GM21447 (cell line): Measurements from ENCODE around the gene ANKRD17.
"Not testable (repeated sequence)": the region's sequence is repeated elsewhere in the genome, so short reads cannot be mapped to it uniquely, and the experiment has no call there.

Experiments
- ATAC-seq: cut with Tn5 transposase; IDR thresholded peaks from one replicate; pipeline ENCODE4 v1.9.1; 2021; ENCODE audit not compliant: unreplicated experiment

ANKRD17 gene

DNA sequence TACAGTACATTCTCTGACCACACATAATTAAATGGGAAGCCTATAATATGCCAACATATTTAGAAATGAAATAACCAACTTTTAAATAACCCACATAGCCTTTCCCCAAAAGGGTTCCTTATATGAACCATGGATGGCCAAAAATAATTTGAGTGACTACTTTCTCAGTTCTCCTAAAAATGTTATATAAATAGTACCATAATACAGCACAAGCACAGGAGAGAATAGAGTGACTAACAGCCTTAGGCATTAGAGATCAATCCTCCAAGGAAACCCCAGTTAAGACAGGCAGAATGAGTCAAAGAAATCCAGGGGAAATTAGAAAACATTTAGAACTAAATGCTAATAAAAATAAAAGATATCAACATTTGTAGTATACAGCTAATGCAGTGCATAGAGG lies 50.2 kb downstream of the ANKRD17 start:
- ATAC-seq = no peak

DNA sequence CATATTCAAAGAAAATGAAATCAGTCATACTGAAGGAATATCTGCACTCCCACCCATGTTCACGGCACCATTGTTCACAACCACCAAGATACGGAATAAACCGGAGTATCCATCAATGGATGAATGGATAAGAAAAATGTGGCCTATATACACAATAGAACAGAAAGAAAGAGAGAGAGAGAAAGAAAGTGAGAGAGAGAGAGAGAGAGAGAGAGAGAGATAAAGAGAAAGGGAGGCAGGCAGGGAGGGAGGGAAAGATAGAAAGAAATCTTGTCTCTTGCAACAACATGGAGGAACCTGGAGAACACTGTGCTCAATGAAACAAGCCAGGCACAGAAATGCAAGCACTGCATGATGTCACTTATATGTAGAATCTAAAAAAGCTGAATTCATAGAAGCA lies 52.4 kb downstream of the ANKRD17 start:
- no peak for ATAC-seq

DNA sequence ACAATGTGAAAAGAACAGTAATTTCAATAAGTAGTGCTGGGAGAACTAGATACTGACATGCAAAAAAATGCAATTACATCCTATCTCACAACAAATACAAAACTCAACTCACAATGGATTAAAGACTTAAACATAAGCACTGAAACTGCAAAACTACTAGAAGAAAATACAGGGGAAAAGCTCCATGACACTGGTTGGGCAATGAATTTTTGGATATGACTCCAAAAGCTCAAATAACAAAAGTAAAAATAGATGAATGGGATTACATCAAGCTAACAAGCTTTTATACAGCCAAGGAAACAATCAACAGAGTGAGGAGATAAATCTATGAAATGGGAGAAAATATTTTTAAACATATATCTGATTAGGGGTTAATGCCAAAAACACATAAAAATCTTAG lies 53.1 kb downstream of the ANKRD17 start:
- ATAC-seq = no peak

DNA sequence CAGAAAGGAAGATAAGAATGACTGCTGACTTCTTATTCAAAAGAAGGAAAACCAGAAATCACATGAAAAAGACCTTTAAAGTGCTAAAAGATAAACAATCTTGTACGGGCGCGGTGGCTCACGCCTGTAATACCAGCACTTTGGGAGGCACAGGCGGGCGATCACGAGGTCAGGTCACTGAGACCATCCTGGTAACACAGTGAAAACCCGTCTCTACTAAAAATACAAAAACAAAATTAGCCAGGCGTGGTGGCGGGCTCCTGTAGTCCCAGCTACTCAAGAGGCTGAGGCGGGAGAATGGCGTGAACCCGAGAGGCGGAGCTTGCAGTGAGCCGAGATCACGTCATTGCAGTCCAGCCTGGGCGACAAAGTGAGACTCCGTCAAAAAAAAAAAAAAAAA lies 54.6 kb downstream of the ANKRD17 start:
- ATAC-seq = not testable (repeated sequence)

DNA sequence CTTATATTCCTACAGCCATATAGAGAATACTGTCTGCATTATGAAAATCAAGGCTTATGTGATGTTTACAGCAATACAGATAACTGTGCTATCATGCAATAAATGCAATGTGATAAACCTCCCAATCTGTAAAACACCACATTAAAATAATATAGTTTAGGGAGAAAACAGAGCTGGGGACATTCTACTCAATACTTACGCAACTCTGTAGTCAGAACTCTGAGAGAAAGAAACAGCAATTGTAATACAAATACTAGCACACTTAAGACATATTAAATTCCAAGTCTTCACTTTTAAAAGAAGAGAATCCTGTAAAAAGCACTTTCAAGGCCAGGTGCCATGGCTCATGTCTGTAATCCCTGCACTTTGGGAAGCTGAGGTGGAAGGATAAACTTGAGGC lies 61.4 kb downstream of the ANKRD17 start:
- no peak for ATAC-seq

DNA sequence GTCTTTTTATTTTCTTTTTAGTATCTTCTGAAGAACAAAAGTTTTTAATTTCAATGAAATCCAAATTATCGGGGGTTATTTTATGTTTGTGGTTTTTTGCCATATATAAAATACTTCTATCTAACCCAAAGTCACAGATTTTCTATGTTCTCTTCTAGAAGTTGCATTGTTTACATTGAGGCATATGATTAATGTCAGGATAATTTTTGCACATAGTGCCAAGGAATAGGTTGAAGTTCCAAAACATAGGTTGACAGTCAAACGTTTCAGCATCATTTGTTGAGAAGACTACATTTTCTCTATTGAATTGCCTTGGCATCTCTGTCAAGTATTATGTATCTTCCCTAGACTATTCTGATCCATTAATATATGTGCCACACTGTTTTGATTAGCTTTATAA lies 64.5 kb downstream of the ANKRD17 start:
- ATAC-seq = no peak

DNA sequence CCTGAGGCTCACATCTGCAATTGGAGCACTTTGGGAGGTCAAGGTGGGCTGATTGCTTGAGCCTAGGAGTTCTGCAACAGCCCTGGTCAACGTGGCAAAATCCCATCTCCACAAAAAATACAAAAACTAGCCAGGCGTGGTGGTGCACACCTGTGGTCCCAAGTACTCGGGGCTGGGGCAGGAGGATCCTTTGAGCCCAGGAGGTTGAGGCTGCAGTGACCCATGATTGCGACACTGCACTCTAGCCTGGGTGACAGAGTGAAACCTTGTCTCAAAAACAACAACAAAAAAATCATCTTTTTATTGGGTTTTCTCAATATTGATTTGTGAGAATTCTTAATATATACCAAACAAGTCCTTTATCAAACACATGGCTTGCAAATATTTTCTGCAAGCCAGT lies 64.9 kb downstream of the ANKRD17 start:
- ATAC-seq = no peak

DNA sequence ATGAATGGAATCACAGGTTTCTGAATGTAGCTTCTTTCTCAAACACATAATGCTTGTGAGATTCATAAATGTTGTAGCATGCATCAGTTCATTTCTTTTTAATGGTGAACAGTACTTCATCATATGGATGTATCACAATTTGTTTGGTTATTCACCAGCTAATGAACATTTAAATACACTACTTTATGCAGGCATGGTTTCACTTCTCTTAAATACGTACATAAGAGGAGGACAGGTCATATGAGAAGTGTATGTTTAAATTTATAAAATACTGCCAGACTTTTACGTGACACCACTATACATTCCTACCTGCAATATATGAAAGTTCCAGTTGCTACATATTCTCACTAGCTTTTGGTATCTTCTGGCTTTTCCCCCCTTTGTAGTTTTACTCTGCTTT lies 65.4 kb downstream of the ANKRD17 start:
- peak; percentile 76 for ATAC-seq

DNA sequence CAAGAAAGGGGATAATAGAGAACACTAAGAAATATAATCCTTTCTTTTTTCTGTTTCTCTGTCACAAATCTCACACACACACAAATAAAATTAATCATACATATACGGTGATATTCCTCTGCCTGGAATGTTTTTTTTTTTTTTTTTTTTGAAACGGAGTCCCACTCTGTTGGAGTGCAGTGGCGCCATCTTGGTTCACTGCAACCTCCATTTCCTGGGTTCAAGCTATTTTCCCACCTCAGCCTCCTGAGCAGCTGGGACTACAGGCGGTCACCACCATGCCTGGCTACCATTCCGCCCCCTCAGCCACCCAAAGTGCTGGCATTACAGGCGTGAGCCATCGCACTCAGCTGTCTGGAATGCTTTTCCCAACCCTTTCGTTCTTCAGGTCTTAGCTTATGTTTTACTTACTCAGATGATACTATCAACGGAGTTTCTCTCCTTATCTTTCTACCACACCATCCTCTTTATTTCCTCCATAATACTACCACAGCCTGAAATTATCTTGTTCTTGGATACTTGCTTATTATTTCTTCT lies 69.3 kb downstream of the ANKRD17 start:
- no peak for ATAC-seq

DNA sequence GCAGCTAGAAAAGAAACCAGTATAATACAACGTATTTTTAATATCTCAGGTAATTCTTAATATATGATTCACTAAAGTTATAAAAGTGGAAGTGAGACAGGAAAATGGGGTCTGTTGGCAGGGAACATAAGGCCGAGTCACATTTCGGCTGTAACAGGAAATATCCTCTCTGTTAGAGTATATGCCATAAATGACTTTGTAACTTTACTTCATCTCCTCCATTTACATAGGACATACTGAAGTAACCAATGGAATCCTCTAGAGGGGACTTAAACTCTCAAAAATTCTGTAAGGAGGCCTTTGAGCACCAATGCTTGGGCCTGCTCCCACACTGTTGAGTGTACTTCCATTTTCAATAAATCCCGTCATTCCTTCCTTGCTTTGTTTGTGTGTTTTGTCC lies 71.3 kb downstream of the ANKRD17 start:
- ATAC-seq = peak; percentile 65

DNA sequence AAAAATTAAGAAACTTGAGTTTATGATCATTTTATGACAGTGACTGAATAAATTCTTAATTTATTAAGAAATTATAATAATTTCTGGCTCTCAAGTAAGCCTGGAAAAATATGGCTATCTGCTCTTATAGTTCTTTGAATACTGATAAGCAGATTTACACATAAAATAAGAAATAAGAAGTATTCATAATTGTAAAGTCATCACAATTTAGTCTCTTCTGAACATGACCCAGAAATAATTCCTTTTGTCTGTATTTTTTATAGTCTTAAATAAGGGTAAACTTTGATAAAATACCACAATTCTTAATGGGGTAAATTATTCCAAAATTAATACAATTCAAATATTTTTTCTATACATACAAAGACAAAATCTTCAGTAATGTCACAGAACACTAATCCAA lies 72.7 kb downstream of the ANKRD17 start:
- ATAC-seq = no peak

DNA sequence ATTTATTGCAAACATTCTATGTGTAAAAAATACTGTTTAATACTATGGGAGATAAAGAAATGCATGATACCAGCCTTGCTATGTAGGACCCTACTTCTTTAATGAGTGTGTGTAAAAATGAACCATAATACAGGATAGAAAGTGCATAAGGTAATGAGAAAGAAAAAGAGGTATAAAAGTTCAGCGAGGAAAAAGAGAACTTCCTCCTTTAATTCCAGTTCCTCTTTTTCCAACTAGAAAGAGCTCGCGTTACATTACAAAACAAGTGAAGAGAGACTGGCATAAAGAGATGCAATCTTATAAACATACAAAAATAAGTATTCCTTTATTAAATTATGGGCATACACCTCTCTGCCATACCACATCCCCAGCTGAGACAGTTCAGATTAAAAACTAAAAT lies 77.4 kb downstream of the ANKRD17 start:
- no peak for ATAC-seq

DNA sequence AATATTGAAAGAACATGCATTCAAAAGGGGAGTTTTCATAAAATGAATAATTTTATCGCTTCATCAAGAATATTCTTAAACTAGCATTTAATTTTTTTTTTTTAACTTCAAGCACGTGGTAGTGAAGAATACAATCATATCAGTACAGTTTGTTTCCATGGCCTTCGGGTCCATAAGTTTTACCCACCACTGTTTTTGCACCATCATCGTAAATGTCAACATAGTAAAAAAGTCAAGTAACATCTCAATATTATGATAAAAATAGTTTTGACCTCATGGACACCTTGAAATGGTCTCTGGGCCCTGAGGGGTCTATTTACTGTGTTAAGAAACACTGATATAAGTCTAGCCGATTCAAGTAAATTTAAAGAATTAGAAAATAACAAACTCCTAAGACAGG lies 80.2 kb downstream of the ANKRD17 start:
- no peak for ATAC-seq

DNA sequence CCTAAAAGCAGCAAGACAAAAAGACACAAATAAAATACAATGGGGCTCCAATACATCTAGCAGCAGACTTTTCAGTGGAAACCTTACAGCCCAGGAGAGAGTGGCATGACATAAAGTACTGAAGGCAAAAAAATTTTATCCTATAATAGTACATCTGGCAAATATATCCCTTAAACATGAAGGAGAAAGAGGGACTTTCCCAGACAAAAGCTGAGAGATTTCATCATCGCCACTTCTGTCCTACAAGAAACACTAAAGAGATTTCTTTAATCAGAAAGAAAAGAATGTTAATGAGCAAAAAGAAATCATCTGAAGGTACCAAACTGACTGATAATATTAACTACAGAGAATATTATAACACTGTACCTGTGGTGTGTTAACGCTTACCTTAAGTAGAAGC lies 86.4 kb downstream of the ANKRD17 start:
- ATAC-seq = no peak

DNA sequence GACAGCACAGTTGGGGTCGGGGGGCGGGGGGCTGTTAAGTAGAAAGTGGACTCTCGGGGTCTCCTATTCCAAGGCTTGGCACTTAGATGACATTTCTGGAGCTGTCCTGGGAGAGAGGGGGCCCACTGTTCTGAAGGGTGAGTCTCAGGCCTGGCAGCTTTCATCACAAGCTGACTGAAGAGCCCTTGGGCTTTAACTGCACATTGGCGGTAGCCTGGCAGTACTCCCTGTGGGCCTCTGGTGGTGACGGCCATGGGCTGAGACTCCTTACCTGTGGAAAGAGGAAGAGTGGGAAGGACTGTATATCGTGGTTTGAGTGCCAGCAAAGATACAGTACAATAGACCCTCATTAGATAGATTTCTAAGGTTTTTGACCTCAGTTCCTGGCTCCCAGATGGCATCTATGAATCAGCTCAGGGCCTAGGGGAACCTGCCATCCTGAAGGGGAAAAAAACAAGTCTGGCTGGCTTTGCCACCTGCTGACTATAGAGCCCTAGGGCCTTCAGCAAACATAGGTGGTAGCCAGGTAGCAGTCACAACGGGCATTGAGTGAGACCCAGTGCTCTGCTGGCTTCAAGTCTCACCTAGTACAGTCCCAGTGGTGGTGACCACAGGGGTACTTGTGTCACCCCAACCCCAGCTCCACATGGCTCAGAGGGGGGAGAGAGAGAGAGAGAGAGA lies 87.9 kb downstream of the ANKRD17 start:
- no peak for ATAC-seq

DNA sequence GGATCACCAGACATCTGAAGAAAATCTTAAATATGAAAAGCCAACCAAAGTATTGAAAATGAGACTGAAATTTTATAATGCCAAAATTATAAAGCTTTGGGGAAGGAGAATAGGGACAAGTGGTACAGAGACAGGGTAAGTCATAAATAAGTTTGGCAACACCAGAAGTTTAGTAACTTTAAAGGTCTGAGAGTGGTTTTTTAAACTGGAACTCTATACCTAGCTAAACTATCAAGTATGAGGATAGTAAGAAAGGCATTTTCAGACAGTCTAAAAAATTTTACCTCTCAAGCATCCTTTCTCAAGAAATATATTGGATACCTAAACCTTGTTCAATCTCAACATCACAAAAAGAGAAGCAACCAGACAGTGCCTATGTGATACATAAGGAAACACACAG lies 92.4 kb downstream of the ANKRD17 start:
- ATAC-seq = no peak

DNA sequence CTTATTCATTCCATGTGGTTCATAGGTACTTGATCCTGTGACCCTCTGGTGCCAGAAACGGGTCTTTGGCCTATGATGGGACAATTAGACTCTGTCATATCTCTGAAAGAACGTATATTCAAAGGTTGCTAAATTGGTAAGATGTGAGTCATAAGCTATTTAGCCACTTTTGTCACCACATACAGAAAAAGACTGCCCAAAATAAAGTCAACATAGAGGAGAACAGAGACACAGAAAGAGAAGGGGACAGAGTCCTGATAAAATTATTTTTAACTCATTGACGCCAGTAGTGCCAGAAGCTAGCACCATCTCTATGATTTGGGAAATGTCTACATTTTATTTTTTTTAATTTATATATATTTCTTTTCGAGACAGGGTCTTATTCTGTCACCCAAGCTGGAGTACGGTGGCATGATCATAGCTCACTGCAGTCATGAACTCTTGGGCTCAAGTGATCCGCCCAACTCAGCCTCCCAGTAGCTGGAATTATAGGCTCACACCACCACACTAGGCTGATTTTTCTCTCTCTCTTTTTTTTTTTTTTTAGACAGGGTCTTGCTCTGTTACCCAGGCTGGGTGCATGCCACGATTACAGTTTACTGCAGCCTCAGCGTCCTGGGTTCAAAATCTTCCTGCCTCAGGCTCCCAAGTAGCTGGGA lies 96.9 kb downstream of the ANKRD17 start:
- ATAC-seq = no peak

DNA sequence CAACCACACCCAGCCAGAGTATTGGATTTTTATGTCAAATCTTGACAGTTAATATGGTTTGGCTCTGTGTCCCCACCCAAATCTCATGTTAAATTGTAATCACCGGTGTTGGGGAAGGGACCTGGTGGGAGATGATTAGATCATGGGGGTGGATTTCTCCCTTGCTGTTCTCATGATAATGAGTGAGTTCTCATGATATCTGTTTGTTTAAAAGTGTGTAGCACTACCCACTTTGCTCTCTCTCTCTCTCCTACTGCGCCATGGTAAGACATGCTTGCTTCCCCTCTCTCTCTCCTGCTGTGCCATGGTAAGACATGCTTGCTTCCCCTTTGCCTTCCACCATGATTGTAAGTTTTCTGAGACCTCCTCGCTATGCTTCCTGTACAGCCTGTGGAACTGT lies 102.2 kb downstream of the ANKRD17 start:
- no peak for ATAC-seq

DNA sequence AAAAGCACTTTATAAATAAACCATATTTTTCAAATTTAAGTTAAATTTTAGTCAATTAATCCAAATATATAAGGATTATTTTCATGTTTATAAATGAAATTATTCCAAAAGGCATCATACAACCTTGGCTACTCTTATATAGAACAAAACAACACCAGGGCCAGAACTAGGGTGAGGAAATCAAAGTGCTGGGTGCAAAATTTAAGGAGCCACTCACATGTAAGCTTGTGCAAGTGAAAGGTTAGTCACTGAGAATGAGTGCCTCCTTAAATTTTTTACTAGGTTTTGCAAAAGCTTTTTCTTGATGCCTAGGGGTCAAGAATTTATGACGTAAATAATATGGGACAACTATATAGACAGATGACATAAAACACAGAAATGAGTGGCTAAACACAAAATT lies 105.7 kb downstream of the ANKRD17 start:
- no peak for ATAC-seq

DNA sequence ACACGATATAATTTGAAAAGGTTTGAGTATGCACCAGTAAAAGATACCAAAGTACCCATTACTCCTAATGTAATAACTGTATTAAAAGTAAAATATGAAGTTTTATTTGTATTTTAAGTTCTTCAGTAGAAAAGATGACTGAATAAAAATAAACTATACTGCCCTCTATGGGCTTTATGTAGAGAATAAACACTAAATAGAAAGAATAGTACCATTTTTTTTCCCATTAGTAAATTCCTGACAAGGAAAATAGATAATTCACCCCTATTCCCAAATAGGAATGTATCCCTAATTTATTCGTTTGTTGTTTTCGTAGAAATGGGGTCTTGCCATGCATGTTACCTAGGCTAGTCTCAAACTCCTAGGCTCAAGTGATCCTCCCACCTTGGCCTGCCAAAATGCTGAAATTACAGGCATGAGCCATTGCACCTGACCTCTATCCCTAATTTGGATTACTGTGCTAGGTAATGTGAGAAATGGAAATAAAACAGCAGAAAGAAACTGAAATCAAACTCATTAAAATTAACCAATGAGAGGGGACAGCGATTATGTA lies 115.5 kb downstream of the ANKRD17 start:
- no peak for ATAC-seq

DNA sequence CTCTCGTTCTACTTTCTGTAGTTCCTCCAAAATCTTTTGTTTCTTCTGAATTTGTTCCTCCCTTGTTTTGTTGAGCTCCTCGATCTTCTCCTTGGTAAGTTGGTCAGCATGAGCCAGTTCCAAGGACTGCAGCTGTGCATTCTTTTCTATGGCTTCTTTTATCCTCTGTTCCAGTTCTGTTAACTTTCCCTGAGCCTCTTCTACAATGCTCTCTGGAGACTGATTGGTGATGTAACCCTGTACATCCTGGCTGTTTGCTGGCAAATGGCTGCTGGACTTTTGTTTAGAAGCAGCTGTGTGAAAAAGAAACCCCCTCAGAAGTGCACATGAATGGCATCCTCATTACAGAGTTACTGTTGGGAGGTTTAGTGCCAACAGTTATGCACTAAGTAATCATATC lies 118.6 kb downstream of the ANKRD17 start:
- ATAC-seq = no peak

DNA sequence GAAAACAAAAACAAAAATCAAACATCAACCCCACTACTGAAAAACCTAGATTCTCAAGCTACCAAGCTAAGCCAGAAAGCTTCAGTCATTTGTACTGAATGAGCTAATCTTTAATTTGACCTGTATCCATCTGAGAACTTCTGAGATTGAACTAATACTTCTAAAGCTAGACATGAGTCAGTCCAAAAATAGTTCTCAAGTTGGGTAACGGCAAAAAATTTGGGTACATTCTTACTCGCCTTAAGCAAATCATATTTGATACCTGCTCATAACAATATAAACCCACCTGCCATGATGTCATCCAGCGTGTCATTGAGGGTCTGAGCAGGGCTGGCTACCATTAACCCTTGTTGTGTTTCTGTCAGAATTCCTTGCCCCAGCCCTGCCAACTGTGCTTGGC lies 119.4 kb downstream of the ANKRD17 start:
- no peak for ATAC-seq
